Endothelial cell of umbilical vein (primary cell): ENCODE results near the gene ALDH7A1. TPM values are rescaled to one million over a fixed set of nuclear protein-coding genes. Genes with fewer than 3 reads are reported as not detected.

ENCODE experiments used
- BruUV-seq: library from RNA; stranded (reverse); fragments of 400-500 nt; replicated peaks from 2 replicates; lab custom pipeline; 2021; lab: Mats Ljungman, UMichigan
- CTCF ChIA-PET: fragments of 300-600, 350-600 bp; sonication (Branson Sonifier 250); formaldehyde crosslinking; loops from one replicate; lab custom pipeline; 2021; ENCODE audit warnings: antibody characterized with exemption, inconsistent platforms; lab: Charles Lee
- POLR2A ChIA-PET: fragments of 300-600, 350-600 bp; sonication (Branson Sonifier 250); formaldehyde crosslinking; loops from one replicate; lab custom pipeline; 2021; ENCODE audit warnings: antibody characterized with exemption, inconsistent platforms; lab: Charles Lee
- DNase-seq: peaks from one replicate; pipeline ENCODE4 v3.0.0-alpha.2; 2011; ENCODE audit warnings: low read depth, low spot score
- FAIRE-seq: peaks from 2 replicates; lab custom pipeline; 2011; peaks lifted over from hg19 to GRCh38; lab: Jason Lieb, UNC
- H2AFZ ChIP-seq: 2 replicates; pipeline ENCODE4 v1.6.0; 2012; ENCODE audit warnings: low read depth, low read length, control low read depth, inconsistent platforms
- H3K27ac ChIP-seq: 2 replicates; pipeline ENCODE4 v1.5.1; 2011; ENCODE audit warnings: low read depth, mild to moderate bottlenecking, control low read depth, low read length, moderate library complexity; ENCODE audit not compliant: insufficient read depth
- H3K27me3 ChIP-seq, 2 experiments: 2 replicates each; pipeline versions ENCODE4 v1.6.0 to v1.6.1; 2011; ENCODE audit warnings: low read length in 2 of 2, mixed read lengths in 1 of 2; ENCODE audit not compliant: control insufficient read depth in 2 of 2, insufficient read depth in 2 of 2
- H3K36me3 ChIP-seq, 2 experiments: 2 replicates in 1 of 2; 3 replicates in 1 of 2; pipeline ENCODE4 v1.5.1; 2011; ENCODE audit warnings: low read length in 2 of 2, mild to moderate bottlenecking in 1 of 2, moderate library complexity in 1 of 2; ENCODE audit not compliant: control insufficient read depth in 2 of 2, insufficient read depth in 2 of 2; ENCODE audit errors: extremely low read depth in 1 of 2
- H3K4me1 ChIP-seq: 3 replicates; pipeline ENCODE4 v1.5.1; 2011; ENCODE audit warnings: mild to moderate bottlenecking, low read length; ENCODE audit not compliant: control insufficient read depth, insufficient read depth; ENCODE audit errors: extremely low read depth
- H3K4me2 ChIP-seq: 2 replicates; pipeline ENCODE4 v1.6.1; 2011; ENCODE audit warnings: low read length, control low read depth, mixed read lengths; ENCODE audit not compliant: insufficient read depth
- H3K4me3 ChIP-seq, 3 experiments: fragments of 200-600 bp in 1 of 3; sonication (generic), shearing (Covaris generic) in 1 of 3; replicated peaks in 1 of 3; 2 replicates each; pipeline ENCODE4 v1.5.1; 2011 to 2016; ENCODE audit warnings: control low read depth in 3 of 3, low read length in 3 of 3, mild to moderate bottlenecking in 2 of 3, inconsistent platforms in 1 of 3, low read depth in 1 of 3, moderate library complexity in 1 of 3; ENCODE audit not compliant: insufficient read depth in 1 of 3
- H3K79me2 ChIP-seq: 2 replicates; pipeline ENCODE4 v1.6.0; 2012; ENCODE audit warnings: low read length, inconsistent platforms; ENCODE audit not compliant: control insufficient read depth, insufficient read depth
- H3K9ac ChIP-seq: replicated peaks from 2 replicates; pipeline ENCODE3; 2011; ENCODE audit warnings: low read length, control low read depth; ENCODE audit not compliant: insufficient read depth; ENCODE audit errors: extremely low read depth
- H3K9me1 ChIP-seq: replicated peaks from 3 replicates; pipeline ENCODE4 v1.6.0; 2011; ENCODE audit warnings: mild to moderate bottlenecking, low read length; ENCODE audit not compliant: control insufficient read depth, insufficient read depth; ENCODE audit errors: extremely low read depth
- H3K9me3 ChIP-seq: replicated peaks from 2 replicates; pipeline ENCODE4 v1.5.1; 2012; ENCODE audit warnings: low read length, inconsistent platforms; ENCODE audit not compliant: control insufficient read depth, insufficient read depth
- H4K20me1 ChIP-seq: replicated peaks from 2 replicates; pipeline ENCODE3; 2011; ENCODE audit warnings: mild to moderate bottlenecking, low read length; ENCODE audit not compliant: control insufficient read depth, insufficient read depth; ENCODE audit errors: extremely low read depth
- EZH2 ChIP-seq: IDR thresholded peaks from 2 replicates; pipeline ENCODE4 v1.6.1; 2012; ENCODE audit warnings: borderline replicate concordance, low read depth, mild to moderate bottlenecking, moderate library complexity, low read length, inconsistent platforms; ENCODE audit not compliant: severe bottlenecking
- FOS ChIP-seq: IDR thresholded peaks from 2 replicates; pipeline ENCODE4 v1.6.1; 2011; ENCODE audit warnings: mild to moderate bottlenecking, low read length, moderate library complexity, borderline replicate concordance; ENCODE audit not compliant: insufficient read depth
- GATA2 ChIP-seq: IDR thresholded peaks from 2 replicates; pipeline ENCODE4 v1.7.0; 2011; ENCODE audit warnings: low read depth, mild to moderate bottlenecking, moderate library complexity, mixed read lengths, low read length; ENCODE audit not compliant: insufficient read length, insufficient read depth
- JUN ChIP-seq: IDR thresholded peaks from 2 replicates; pipeline ENCODE4 v1.6.1; 2011; ENCODE audit warnings: borderline replicate concordance, low read depth; ENCODE audit not compliant: insufficient read length, insufficient read depth
- MYC ChIP-seq: IDR thresholded peaks from one replicate; pipeline ENCODE4 v1.6.1; 2011; ENCODE audit warnings: mild to moderate bottlenecking, low read depth, low read length
- POLR2A ChIP-seq: IDR thresholded peaks from 2 replicates; pipeline ENCODE4 v1.6.1; 2012; ENCODE audit warnings: low read depth, mild to moderate bottlenecking, control low read depth, low read length
- POLR2AphosphoS5 ChIP-seq: IDR thresholded peaks from 2 replicates; pipeline ENCODE4 v1.6.1; 2012; ENCODE audit warnings: low read depth, mild to moderate bottlenecking, control low read depth, low read length, moderate library complexity; ENCODE audit not compliant: insufficient read depth
- dilution Hi-C: fragments of 300-500 bp; cut with MboI; formaldehyde crosslinking; loops from one replicate; pipeline ENCODE4 v1.15.0; 2019; ENCODE audit warnings: low sequenced_read_pairs; ENCODE audit not compliant: extremely low pct_ligation_motif_present
- intact Hi-C: fragments of 100-400 bp; cut with micrococcal nuclease; formaldehyde crosslinking; loops from one replicate; pipeline ENCODE4 v1.10.0; 2022
- polyA plus RNA-seq, 4 experiments: library from polyadenylated mRNA; depleted of rRNA in 3 of 4; stranded (reverse) in 3 of 4; unstranded in 1 of 4; fragments of >200 nt; gene quantifications; 2 replicates each; pipeline versions ENCODE4 v1.2.1 to v1.2.3, GENCODE V29; 2011 to 2012; ENCODE audit warnings: missing spikeins in 1 of 4
- total RNA-seq: library from RNA; stranded (reverse); gene quantifications from 2 replicates; pipeline ENCODE4 v1.2.3, GENCODE V29; 2021
- TF ChIP-seq, protein P1 (sequence below), 2 donors: IDR thresholded peaks; 1 replicate in 1 of 2; 2 replicates in 1 of 2; pipeline ENCODE4 v1.5.1; 2011; ENCODE audit warnings: low read length in 2 of 2, mild to moderate bottlenecking in 2 of 2, moderate library complexity in 2 of 2, control low read depth in 1 of 2, inconsistent platforms in 1 of 2, low read depth in 1 of 2; ENCODE audit not compliant: insufficient read depth in 1 of 2; ENCODE audit errors: extremely low read depth in 1 of 2
- TF ChIP-seq, protein P2 (sequence below): IDR thresholded peaks from 2 replicates; pipeline ENCODE4 v1.6.1; 2011; ENCODE audit not compliant: insufficient read depth, insufficient read length

The ALDH7A1 gene
- total and polyA plus RNA-seq, 2 donors (not counting 3 experiments of a cell fraction or from before 2014, with no cell fraction given): 43.6 to 103 TPM

GRCh38 chr5:126501448-126501847 is 93.6 kb downstream of the ALDH7A1 start:
- Histone ChIP-seq H3K27me3 (peaks cover 15 to 22% of the 10 kb centered on the region in 2 experiments), H4K20me1 (no peaks in the 10 kb centered on the region), H3K4me2 (no peak overlapping the region), H3K36me3 (no peaks in the 10 kb centered on the region), H3K9me3 (no peaks in the 10 kb centered on the region), H3K4me1 (peaks cover 4% of the 10 kb centered on the region), H3K79me2 (no peaks in the 10 kb centered on the region), H3K27ac (no peak overlapping the region), H3K9me1 (no peaks in the 10 kb centered on the region), H3K9ac (no peak overlapping the region), H3K4me3 (no peak overlapping the region), H2AFZ (no peak overlapping the region)
- POLR2A ChIA-PET: no interaction called here
- BruUV-seq: no TSS peak
- dilution Hi-C loops: no loop called here
- DNase-seq (no peak), FAIRE-seq (no peak)
- intact Hi-C loops: loop anchor here (2.0 kb wide), 1 partner anchor 147 kb away; no protein-coding TSS in a partner anchor
- CTCF ChIA-PET: interaction anchor here (1.1 to 3.4 kb wide), 5 partner anchors 13 to 160 kb away, joined by 4 to 13 read pairs (median 5); partner anchors contain the start of gene ALDH7A1
- TF ChIP-seq POLR2AphosphoS5 (no peak), POLR2A (no peak), MYC (no peak), JUN (no peak), GATA2 (no peak), EZH2 (no peak), FOS (no peak)
- TF ChIP-seq, protein P1, sequence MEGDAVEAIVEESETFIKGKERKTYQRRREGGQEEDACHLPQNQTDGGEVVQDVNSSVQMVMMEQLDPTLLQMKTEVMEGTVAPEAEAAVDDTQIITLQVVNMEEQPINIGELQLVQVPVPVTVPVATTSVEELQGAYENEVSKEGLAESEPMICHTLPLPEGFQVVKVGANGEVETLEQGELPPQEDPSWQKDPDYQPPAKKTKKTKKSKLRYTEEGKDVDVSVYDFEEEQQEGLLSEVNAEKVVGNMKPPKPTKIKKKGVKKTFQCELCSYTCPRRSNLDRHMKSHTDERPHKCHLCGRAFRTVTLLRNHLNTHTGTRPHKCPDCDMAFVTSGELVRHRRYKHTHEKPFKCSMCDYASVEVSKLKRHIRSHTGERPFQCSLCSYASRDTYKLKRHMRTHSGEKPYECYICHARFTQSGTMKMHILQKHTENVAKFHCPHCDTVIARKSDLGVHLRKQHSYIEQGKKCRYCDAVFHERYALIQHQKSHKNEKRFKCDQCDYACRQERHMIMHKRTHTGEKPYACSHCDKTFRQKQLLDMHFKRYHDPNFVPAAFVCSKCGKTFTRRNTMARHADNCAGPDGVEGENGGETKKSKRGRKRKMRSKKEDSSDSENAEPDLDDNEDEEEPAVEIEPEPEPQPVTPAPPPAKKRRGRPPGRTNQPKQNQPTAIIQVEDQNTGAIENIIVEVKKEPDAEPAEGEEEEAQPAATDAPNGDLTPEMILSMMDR (IDR thresholded peaks at IDR 0.05; ENCODE audit: extremely low read depth in 1 of 2, insufficient read depth in 1 of 2, low read depth in 1 of 2, low read length in 2 of 2): no peak
- TF ChIP-seq, protein P2, sequence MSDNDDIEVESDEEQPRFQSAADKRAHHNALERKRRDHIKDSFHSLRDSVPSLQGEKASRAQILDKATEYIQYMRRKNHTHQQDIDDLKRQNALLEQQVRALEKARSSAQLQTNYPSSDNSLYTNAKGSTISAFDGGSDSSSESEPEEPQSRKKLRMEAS: no peak
